Left colon (tissue), 2 donors: ENCODE measurements around the gene TMEM187. TPM values are rescaled to one million over a fixed set of nuclear protein-coding genes. Genes with fewer than 3 reads are reported as not detected.

Source experiments
- ATAC-seq: fragments of 200-7000 bp; cut with Tn5 transposase; one replicate; pipeline ENCODE4 v1.9.1; 2020; ENCODE audit warnings: mild to moderate bottlenecking, moderate library complexity
- DNase-seq, 2 donors: peaks; one replicate each; pipeline ENCODE4 v3.0.0-alpha.2; 2020
- intact Hi-C, 2 donors: fragments of 100-400 bp; cut with DNase I in 1 of 2; cut with micrococcal nuclease in 1 of 2; formaldehyde crosslinking; loops; one replicate each; pipeline versions ENCODE4 v1.11.2 to v1.14.0; 2022; cut with DNase I, micrococcal nuclease
- long read RNA-seq: library from polyadenylated mRNA; unstranded; transcript quantifications from one replicate; pipeline ENCODE4 v2.0.0, GENCODE V29; 2021
- total RNA-seq, 2 donors: library from RNA; stranded (reverse); fragmentation: NEBNext Ultra II Directional; extraction: Animal tissue kit (Norgen Biotek cat#: 25700); gene quantifications; one replicate each; pipeline ENCODE4 v1.2.1, GENCODE V29; 2021
- donor health status: DM: no; HTN: no; CAD: no.
- donor health status: DM: yes; HTN: yes; CAD: no.

The TMEM187 gene, protein sequence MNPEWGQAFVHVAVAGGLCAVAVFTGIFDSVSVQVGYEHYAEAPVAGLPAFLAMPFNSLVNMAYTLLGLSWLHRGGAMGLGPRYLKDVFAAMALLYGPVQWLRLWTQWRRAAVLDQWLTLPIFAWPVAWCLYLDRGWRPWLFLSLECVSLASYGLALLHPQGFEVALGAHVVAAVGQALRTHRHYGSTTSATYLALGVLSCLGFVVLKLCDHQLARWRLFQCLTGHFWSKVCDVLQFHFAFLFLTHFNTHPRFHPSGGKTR
- 1 to 10 TPM; 8.4 to 9.9 TPM for total RNA-seq
- long read RNA-seq, transcript TMEM187-201 (2 exons, 1,880 nt): major isoform, 17 of 19 reads
- long read RNA-seq, partial matches to known transcripts: 0 of 19 reads
- long read RNA-seq, other reads (novel, unspliced or antisense): 2 of 19 reads

DNA sequence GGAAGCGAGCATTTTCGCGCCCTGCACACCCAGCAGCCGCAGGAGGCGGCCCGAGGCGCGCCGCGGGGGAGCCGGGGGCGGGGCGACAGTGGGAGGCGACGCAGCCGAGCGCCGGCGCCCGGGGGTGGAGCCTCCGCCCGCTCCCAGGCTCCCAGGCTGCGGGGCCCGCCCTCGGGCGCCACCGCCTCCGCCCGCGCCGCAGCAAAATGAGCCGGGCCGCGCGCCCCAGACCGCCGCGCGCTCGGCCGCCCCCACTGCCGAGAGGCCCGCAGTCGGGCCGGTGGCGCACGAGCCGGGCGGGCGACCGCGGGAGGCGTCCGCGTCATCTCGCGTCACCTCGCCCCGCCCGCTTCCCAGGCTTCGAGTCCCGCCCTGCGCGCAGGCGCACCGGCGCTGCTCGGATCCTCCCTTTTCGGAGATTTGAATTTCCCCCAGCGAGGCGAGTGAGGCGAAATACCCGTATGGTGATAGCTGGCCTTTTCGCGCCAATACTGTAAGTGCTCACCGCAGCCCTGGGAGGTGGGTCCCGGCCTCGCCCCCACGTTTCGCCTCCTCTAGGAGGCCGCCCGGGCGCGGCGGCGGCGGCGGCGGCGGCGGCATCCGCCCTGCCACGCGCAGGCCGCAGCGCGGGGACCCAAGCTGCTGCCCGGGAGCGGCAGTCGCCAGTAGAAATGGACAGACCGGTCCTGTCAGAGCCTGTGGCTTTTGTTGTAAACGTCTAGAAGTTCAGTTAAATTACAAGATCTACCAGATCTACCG lies at the start of gene TMEM187:
TMEM187 (plus strand) TSS at position 387 of the 759 bp plus-strand sequence. CDS start 9,309 bp downstream, outside the sequence.
- DNase-seq (peak; percentile 87 to 90), ATAC-seq (peak; percentile 63)
- intact Hi-C loops: no loop called here

- ATAC-seq: peak; percentile 24
- intact Hi-C loops: no loop called here
- peak; percentile 69 to 71 for DNase-seq
Observed at GRCh38 chrX:153922932-153923857, 49.4 kb upstream of the TMEM187 start.

- intact Hi-C loops: no loop called here
- DNase-seq: peak in 1 of 2 donors; percentile 37
- ATAC-seq: no peak
Observed at GRCh38 chrX:153924149-153924861, 48.2 kb upstream of the TMEM187 start.

DNA sequence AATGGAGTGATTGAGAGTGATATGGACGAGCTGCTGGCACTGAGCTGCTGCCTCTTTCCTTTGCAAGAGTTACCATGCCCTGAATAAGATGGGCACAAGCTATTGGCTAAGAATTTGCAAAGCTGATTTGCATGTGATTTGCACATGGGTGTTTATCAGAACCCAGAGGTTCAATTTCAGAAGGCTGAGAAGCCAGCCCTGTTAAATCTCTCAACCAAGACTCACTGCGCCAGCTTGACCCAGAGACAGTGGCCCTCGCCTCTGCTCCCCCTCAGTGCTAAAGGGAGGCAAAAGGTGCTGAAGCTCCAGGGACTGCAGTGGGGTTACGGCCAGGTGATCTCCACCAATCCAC lies 47.2 kb upstream of the TMEM187 start:
- no peak for ATAC-seq
- no peak for DNase-seq
- intact Hi-C loops: no loop called here

GRCh38 chrX:153925739-153926551 lies 46.6 kb upstream of the TMEM187 start, which contains the start of gene ARHGAP4:
Gene ARHGAP4, minus strand, starts transcription at chrX:153926264. Its CDS starts 62 bp downstream, at chrX:153926202.
- ATAC-seq (no peak), DNase-seq (peak in 1 of 2 donors; percentile 48)
- intact Hi-C loops: no loop called here

- DNase-seq: no peak
- intact Hi-C loops: no loop called here
- no peak for ATAC-seq
Observed at GRCh38 chrX:153926552-153926857, 46.0 kb upstream of the TMEM187 start.

GRCh38 chrX:153926858-153927671 lies 45.5 kb upstream of the TMEM187 start:
- peak; percentile 64 to 69 for DNase-seq
- intact Hi-C loops: no loop called here
- peak; percentile 25 for ATAC-seq

GRCh38 chrX:153927672-153927921 lies 45.0 kb upstream of the TMEM187 start:
- DNase-seq (no peak), ATAC-seq (no peak)
- intact Hi-C loops: no loop called here

GRCh38 chrX:153927922-153928760 lies 44.4 kb upstream of the TMEM187 start:
- peak; percentile 95 to 96 for DNase-seq
- peak; percentile 86 for ATAC-seq
- intact Hi-C loops: no loop called here

GRCh38 chrX:153928846-153929245 lies 43.7 kb upstream of the TMEM187 start:
- DNase-seq (no peak), ATAC-seq (no peak)
- intact Hi-C loops: no loop called here

- no peak for ATAC-seq
- DNase-seq: no peak
- intact Hi-C loops: no loop called here
Observed at GRCh38 chrX:153929576-153929975, 43.0 kb upstream of the TMEM187 start.

GRCh38 chrX:153930011-153930910 lies 42.3 kb upstream of the TMEM187 start:
- ATAC-seq (no peak), DNase-seq (no peak)
- intact Hi-C loops: no loop called here

DNA sequence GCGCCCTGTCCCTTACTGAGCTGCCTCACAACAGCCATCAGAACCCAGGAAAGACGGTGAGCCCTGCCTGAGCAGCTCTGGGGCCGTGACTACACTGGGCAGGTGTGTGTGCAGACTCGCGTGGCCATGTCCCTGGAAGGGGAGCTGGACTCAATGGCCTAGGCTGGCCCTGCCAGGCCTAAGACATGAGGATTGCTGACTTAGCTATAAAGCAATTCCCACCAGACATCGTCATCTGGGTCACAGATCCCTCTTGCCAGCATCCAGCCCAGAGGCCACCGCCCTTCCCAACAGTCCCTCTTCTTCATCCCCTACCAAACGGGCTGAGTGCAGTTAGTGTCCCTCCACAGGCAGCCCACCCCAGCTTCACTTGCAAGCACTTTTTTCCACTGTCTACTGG lies 41.4 kb upstream of the TMEM187 start:
- intact Hi-C loops: no loop called here
- ATAC-seq (no peak), DNase-seq (no peak)

GRCh38 chrX:153931748-153932147 lies 40.8 kb upstream of the TMEM187 start:
- intact Hi-C loops: no loop called here

DNA sequence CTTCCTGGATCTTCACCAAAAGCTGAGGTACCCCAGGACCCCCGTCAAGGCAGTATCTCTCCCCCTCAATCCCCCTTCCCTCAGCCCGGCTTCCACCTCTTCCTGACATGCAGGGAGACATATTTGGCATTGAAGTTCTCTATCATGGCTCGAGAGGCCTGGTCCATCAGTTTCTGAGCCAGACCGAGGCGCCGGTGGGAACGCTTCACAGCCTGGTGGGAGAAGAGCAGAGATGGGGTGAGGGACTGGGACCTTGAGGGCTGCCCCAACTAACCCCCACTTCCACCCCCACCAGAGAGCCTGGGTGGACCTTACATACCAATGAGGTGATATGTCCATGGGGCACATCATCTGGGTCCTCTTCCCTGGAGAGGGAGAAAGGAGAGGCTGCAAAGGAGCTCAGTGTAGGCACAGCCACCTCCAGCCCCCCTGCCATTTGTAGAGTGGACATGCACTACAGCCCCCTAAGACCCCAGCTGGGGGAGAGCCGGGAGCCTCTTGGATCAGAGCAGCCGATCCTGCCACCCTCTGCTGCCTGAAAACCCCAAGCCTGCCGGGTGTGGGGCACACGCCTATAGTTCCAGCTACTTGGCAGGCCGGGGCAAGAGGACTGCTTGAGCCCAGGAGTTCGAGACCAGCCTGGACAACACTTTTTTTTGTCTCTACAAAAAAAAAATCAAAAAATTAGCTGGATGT lies 40.2 kb upstream of the TMEM187 start:
- intact Hi-C loops: no loop called here
- ATAC-seq (no peak), DNase-seq (no peak)

More at GRCh38 chrX:153931748-153932147, 40.8 kb upstream of the TMEM187 start:
- no peak for DNase-seq
- no peak for ATAC-seq
